ENCODE measurements around the gene TRPM4.

TRPM4 gene

GRCh38 chr19:49210108-49210900 lies 52.7 kb downstream of the TRPM4 start:
- DNase-seq (ENCODE audit: low spot score) (no peak), ATAC-seq (ENCODE audit: low read depth) (no peak)
- Histone ChIP-seq H3K4me1 (ENCODE audit: insufficient read depth, poor library complexity, severe bottlenecking) (no peaks in the 10 kb centered on the region), H3K27me3 (ENCODE audit: insufficient read depth, poor library complexity, severe bottlenecking) (no peaks in the 10 kb centered on the region), H3K9me3 (ENCODE audit: severe bottlenecking) (no peaks in the 10 kb centered on the region), H3K4me3 (ENCODE audit: severe bottlenecking) (no peak overlapping the region), H3K36me3 (ENCODE audit: low read depth) (peaks cover 18% of the 10 kb centered on the region), H3K27ac (ENCODE audit: poor library complexity, severe bottlenecking) (no peak overlapping the region)
- no peak for TF ChIP-seq CTCF (IDR thresholded peaks at IDR 0.05; ENCODE audit: poor library complexity, severe bottlenecking)

GRCh38 chr19:49210901-49211451 lies 53.4 kb downstream of the TRPM4 start:
- Histone ChIP-seq H3K9me3 (ENCODE audit: severe bottlenecking) (no peaks in the 10 kb centered on the region), H3K36me3 (ENCODE audit: low read depth) (peaks cover 13% of the 10 kb centered on the region), H3K4me1 (ENCODE audit: insufficient read depth, poor library complexity, severe bottlenecking) (no peaks in the 10 kb centered on the region), H3K27ac (ENCODE audit: poor library complexity, severe bottlenecking) (no peak overlapping the region), H3K27me3 (ENCODE audit: insufficient read depth, poor library complexity, severe bottlenecking) (no peaks in the 10 kb centered on the region), H3K4me3 (ENCODE audit: severe bottlenecking) (no peak overlapping the region)
- no peak for ATAC-seq (ENCODE audit: low read depth)
- no peak for DNase-seq (ENCODE audit: low spot score)
- TF ChIP-seq CTCF (IDR thresholded peaks at IDR 0.05; ENCODE audit: poor library complexity, severe bottlenecking), result no peak

- Histone ChIP-seq H3K4me1 (ENCODE audit: insufficient read depth, poor library complexity, severe bottlenecking) (no peaks in the 10 kb centered on the region), H3K4me3 (ENCODE audit: severe bottlenecking) (no peak overlapping the region), H3K9me3 (ENCODE audit: severe bottlenecking) (no peaks in the 10 kb centered on the region), H3K27ac (ENCODE audit: poor library complexity, severe bottlenecking) (no peak overlapping the region), H3K36me3 (ENCODE audit: low read depth) (peaks cover 8% of the 10 kb centered on the region; the same call in 1 of the 2 replicates), H3K27me3 (ENCODE audit: insufficient read depth, poor library complexity, severe bottlenecking) (no peaks in the 10 kb centered on the region)
- TF ChIP-seq CTCF (IDR thresholded peaks at IDR 0.05; ENCODE audit: poor library complexity, severe bottlenecking), result no peak
- DNase-seq (ENCODE audit: low spot score) (no peak), ATAC-seq (ENCODE audit: low read depth) (no peak)
These were observed 54.6 kb downstream of the TRPM4 start for GRCh38 chr19:49212016-49212701.

DNA sequence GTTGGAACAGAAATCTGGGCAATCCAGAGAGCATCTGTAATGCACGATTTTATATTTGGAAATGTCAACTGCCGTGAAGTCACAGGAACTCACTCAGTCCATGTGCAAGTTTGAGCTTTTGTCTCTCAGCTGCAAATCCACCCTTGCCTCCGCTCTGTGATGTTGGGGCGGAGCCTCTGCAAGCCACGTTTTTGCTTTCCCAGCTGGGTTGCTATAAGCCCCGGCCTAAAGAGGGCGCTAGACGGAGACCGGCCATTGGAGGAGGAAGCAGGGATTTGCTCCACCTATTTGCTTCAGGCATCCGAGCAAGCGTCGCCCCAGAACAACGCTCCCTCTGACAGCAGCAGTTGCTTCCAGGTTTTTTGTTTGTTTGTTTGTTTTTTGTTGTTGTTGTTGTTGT lies 56.2 kb downstream of the TRPM4 start:
- DNase-seq (ENCODE audit: low spot score), result no peak

More for the DNA sequence above, 56.2 kb downstream of the TRPM4 start:
- Histone ChIP-seq H3K36me3 (ENCODE audit: low read depth) (peaks cover 8% of the 10 kb centered on the region; the same call in 1 of the 2 replicates), H3K9me3 (ENCODE audit: severe bottlenecking) (no peaks in the 10 kb centered on the region), H3K4me3 (ENCODE audit: severe bottlenecking) (no peak overlapping the region), H3K27ac (ENCODE audit: poor library complexity, severe bottlenecking) (no peak overlapping the region), H3K4me1 (ENCODE audit: insufficient read depth, poor library complexity, severe bottlenecking) (no peaks in the 10 kb centered on the region), H3K27me3 (ENCODE audit: insufficient read depth, poor library complexity, severe bottlenecking) (no peaks in the 10 kb centered on the region)
- no peak for ATAC-seq (ENCODE audit: low read depth)
- TF ChIP-seq CTCF (IDR thresholded peaks at IDR 0.05; ENCODE audit: poor library complexity, severe bottlenecking), result no peak
